ENCODE results near the gene ALK. TPM values are rescaled to one million over a fixed set of nuclear protein-coding genes. Genes with fewer than 3 reads are reported as not detected.

Gene ALK
- total and polyA plus RNA-seq, 2 donors = 0.19 to 0.21 TPM

DNA sequence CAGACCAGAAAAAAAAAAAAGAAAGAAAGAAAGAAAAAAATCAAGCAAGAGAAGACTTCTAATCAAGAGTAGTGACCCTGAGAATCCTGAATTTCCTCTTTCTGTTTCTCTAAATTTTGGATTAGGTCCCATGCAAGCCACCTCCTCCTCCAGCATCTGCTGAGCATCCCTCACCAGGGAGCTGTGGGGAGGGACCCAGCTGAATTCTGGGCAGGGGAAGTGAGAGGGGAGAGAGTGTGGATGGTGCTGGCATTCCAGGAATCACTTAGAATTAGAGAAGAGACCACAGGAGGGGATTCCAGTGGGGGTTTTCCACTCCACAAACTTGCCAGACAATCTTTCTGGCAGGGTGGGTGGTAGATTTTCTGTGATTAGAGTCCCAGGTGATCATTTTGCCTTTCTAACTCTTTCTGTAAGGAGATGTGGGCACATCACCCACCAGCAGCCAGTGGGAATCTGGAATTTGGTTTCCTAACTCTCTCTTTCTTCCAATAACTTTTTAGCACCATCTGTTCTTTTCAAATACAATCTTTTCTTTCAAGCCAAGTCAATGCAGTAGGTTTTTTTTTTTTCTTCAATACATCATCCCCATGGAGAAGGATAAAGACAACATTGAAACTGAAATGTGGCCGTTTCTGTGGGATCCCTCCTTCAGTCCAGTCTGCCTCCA is 526.9 kb downstream of the ALK start:
- Histone ChIP-seq H3K9me3 (ENCODE audit: control insufficient read depth in 2 of 2, insufficient read depth in 1 of 2, low read length in 1 of 2) (no peaks in the 10 kb centered on the region), H3K4me3 (ENCODE audit: low read length in 2 of 2) (no peak overlapping the region), H3K27ac (ENCODE audit: low read depth in 1 of 2, low read length in 1 of 2) (no peak overlapping the region), H3K4me1 (ENCODE audit: control insufficient read depth in 2 of 2, insufficient read depth in 2 of 2, low read length in 2 of 2) (peaks cover 0 to 3% of the 10 kb centered on the region in 2 donors), H3K27me3 (ENCODE audit: control insufficient read depth in 2 of 2, insufficient read depth in 1 of 2, low read length in 1 of 2) (no peaks in the 10 kb centered on the region), H3K36me3 (ENCODE audit: control insufficient read depth in 2 of 2, insufficient read depth in 2 of 2, low read length in 1 of 2) (no peaks in the 10 kb centered on the region)
- no peak for DNase-seq (ENCODE audit: low read depth in 6 of 9, low spot score in 9 of 9)
- 74% methylated on average over 1 of the region's 1 CpG for WGBS

DNA sequence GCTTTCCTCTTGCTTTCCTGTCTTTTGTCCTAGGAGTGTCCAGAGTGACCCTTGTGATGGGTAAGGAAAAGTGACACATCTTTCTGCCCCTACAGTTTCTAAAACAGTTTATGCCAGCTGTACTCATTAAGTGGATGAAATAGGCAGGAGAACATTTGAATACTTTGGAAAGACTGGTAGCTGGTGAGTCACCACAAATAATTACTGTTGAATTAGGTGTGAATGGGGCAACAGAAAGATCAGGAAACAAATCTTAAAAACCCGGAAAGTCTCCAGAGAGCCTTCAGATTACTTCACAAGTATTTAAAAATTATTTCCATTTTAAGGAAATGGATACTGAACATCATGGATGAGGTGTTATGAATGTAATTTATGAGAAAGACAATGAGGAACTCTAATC is 527.7 kb downstream of the ALK start:
- Histone ChIP-seq H3K27ac (ENCODE audit: low read depth in 1 of 2, low read length in 1 of 2) (no peak overlapping the region), H3K9me3 (ENCODE audit: control insufficient read depth in 2 of 2, insufficient read depth in 1 of 2, low read length in 1 of 2) (no peaks in the 10 kb centered on the region), H3K36me3 (ENCODE audit: control insufficient read depth in 2 of 2, insufficient read depth in 2 of 2, low read length in 1 of 2) (no peaks in the 10 kb centered on the region)

DNA sequence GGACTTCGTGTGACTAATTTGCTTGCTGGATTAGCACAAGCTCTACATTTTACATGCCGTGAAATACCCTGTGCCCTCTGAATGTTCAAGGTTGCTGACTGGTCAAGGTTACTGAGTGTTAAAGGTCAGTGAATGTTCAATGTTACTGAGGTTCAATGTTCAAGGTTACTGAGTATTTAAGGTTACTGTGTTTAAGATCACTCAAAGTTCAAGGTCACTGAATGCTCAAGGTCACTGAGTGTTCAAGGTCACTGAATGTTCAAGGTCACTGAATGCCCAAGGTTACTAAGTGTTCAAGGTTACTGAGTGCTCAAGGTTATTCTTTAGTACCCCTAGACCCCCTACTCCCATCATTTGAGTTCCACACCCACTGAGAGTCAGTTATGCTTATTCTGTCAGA is 528.6 kb downstream of the ALK start:
- no peak overlapping the region for H3K27ac ChIP-seq (ENCODE audit: low read depth in 1 of 2, low read length in 1 of 2)
- H3K36me3 ChIP-seq (ENCODE audit: control insufficient read depth in 2 of 2, insufficient read depth in 2 of 2, low read length in 1 of 2) = no peaks in the 10 kb centered on the region
- DNase-seq (ENCODE audit: low read depth in 6 of 9, low spot score in 9 of 9) = no peak
- peaks cover 0 to 3% of the 10 kb centered on the region in 2 donors for H3K4me1 ChIP-seq (ENCODE audit: control insufficient read depth in 2 of 2, insufficient read depth in 2 of 2, low read length in 2 of 2)
- H3K9me3 ChIP-seq (ENCODE audit: control insufficient read depth in 2 of 2, insufficient read depth in 1 of 2, low read length in 1 of 2) = no peaks in the 10 kb centered on the region
- no peaks in the 10 kb centered on the region for H3K27me3 ChIP-seq (ENCODE audit: control insufficient read depth in 2 of 2, insufficient read depth in 1 of 2, low read length in 1 of 2)
- WGBS = 97% methylated on average over 2 of the region's 2 CpGs
- H3K4me3 ChIP-seq (ENCODE audit: low read length in 2 of 2) = no peak overlapping the region

More for the DNA sequence above, 527.7 kb downstream of the ALK start:
- no peak for DNase-seq (ENCODE audit: low read depth in 6 of 9, low spot score in 9 of 9)
- Histone ChIP-seq H3K27me3 (ENCODE audit: control insufficient read depth in 2 of 2, insufficient read depth in 1 of 2, low read length in 1 of 2) (no peaks in the 10 kb centered on the region), H3K4me1 (ENCODE audit: control insufficient read depth in 2 of 2, insufficient read depth in 2 of 2, low read length in 2 of 2) (peaks cover 0 to 3% of the 10 kb centered on the region in 2 donors), H3K4me3 (ENCODE audit: low read length in 2 of 2) (no peak overlapping the region)
- WGBS = 90% methylated on average over 1 of the region's 1 CpG

DNA sequence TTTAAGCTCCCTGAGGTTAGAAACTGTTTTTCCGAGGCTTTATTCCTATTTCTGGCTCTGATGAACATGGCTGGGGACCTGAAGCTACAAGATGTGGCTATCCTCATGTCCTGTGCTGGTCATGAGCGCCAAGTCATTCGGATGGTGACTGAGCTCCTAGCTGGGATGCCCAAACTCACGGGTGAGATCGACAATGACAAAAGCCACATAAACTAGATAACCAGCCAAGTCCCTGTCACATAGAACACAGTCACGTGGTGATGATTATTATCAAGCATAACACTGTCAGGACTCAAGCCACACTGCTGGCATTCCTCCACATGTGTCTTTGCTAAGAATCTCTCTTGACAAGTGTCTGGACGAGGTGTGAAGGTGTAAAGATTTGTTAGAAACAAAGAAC is 531.2 kb downstream of the ALK start:
- Histone ChIP-seq H3K4me3 (ENCODE audit: low read length in 2 of 2) (no peak overlapping the region), H3K36me3 (ENCODE audit: control insufficient read depth in 2 of 2, insufficient read depth in 2 of 2, low read length in 1 of 2) (no peaks in the 10 kb centered on the region), H3K4me1 (ENCODE audit: control insufficient read depth in 2 of 2, insufficient read depth in 2 of 2, low read length in 2 of 2) (peaks cover 0 to 3% of the 10 kb centered on the region in 2 donors), H3K27ac (ENCODE audit: low read depth in 1 of 2, low read length in 1 of 2) (no peak overlapping the region), H3K27me3 (ENCODE audit: control insufficient read depth in 2 of 2, insufficient read depth in 1 of 2, low read length in 1 of 2) (no peaks in the 10 kb centered on the region), H3K9me3 (ENCODE audit: control insufficient read depth in 2 of 2, insufficient read depth in 1 of 2, low read length in 1 of 2) (no peaks in the 10 kb centered on the region)
- 87% methylated on average over 7 of the region's 7 CpGs for WGBS
- no peak for DNase-seq (ENCODE audit: low read depth in 6 of 9, low spot score in 9 of 9)

DNA sequence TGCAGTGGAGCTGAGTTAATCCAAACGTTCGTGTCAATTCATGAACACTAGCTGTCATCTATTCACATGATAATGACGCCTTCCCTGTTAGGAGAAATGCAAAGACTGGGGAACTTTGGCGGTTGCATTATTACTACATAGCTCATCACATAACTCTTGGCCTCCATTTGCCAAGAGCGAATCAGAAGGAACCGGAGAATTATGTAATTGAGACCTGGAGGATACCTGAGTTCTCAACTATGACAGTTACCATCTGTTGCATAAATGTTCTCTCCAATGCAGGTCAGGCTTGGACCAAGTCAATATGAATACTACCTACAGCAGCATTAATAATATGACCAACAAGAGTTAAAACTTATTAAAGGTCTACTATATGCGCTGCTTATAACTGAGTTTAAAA is 531.7 kb downstream of the ALK start:
- no peaks in the 10 kb centered on the region for H3K4me1 ChIP-seq (ENCODE audit: control insufficient read depth in 2 of 2, insufficient read depth in 2 of 2, low read length in 2 of 2)
- whole genome bisulfite sequencing = 96% methylated on average over 7 of the region's 7 CpGs
- H3K27me3 ChIP-seq (ENCODE audit: control insufficient read depth in 2 of 2, insufficient read depth in 1 of 2, low read length in 1 of 2) = no peaks in the 10 kb centered on the region
- no peaks in the 10 kb centered on the region for H3K36me3 ChIP-seq (ENCODE audit: control insufficient read depth in 2 of 2, insufficient read depth in 2 of 2, low read length in 1 of 2)
- no peak for DNase-seq (ENCODE audit: low read depth in 6 of 9, low spot score in 9 of 9)
- no peak overlapping the region for H3K27ac ChIP-seq (ENCODE audit: low read depth in 1 of 2, low read length in 1 of 2)
- no peaks in the 10 kb centered on the region for H3K9me3 ChIP-seq (ENCODE audit: control insufficient read depth in 2 of 2, insufficient read depth in 1 of 2, low read length in 1 of 2)
- H3K4me3 ChIP-seq (ENCODE audit: low read length in 2 of 2) = no peak overlapping the region

DNA sequence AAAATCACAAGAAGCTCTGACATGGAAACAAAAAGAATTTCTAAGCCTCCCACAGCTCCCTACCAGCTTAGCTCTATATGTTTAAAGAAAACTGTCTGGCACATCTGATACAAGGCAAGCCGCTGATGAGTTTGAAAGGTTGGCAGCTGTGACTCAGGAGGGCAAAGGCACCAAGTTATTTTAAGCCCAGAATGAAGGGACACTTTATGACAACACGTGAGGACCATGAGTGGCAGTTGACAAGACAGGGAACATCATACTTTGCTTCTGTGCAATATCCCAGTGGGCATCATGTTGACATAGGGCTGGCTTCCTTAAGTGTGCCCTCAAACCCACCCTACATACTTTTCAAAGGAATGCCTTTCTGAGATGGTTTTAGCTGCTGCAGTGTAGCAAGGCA is 533.3 kb downstream of the ALK start:
- H3K9me3 ChIP-seq (ENCODE audit: control insufficient read depth in 2 of 2, insufficient read depth in 1 of 2, low read length in 1 of 2) = no peaks in the 10 kb centered on the region
- DNase-seq (ENCODE audit: low read depth in 6 of 9, low spot score in 9 of 9) = no peak
- no peaks in the 10 kb centered on the region for H3K4me1 ChIP-seq (ENCODE audit: control insufficient read depth in 2 of 2, insufficient read depth in 2 of 2, low read length in 2 of 2)
- H3K4me3 ChIP-seq (ENCODE audit: low read length in 2 of 2) = no peak overlapping the region
- no peaks in the 10 kb centered on the region for H3K36me3 ChIP-seq (ENCODE audit: control insufficient read depth in 2 of 2, insufficient read depth in 2 of 2, low read length in 1 of 2)
- H3K27ac ChIP-seq (ENCODE audit: low read depth in 1 of 2, low read length in 1 of 2) = no peak overlapping the region
- no peaks in the 10 kb centered on the region for H3K27me3 ChIP-seq (ENCODE audit: control insufficient read depth in 2 of 2, insufficient read depth in 1 of 2, low read length in 1 of 2)
- whole genome bisulfite sequencing = 91% methylated on average over 2 of the region's 2 CpGs

DNA sequence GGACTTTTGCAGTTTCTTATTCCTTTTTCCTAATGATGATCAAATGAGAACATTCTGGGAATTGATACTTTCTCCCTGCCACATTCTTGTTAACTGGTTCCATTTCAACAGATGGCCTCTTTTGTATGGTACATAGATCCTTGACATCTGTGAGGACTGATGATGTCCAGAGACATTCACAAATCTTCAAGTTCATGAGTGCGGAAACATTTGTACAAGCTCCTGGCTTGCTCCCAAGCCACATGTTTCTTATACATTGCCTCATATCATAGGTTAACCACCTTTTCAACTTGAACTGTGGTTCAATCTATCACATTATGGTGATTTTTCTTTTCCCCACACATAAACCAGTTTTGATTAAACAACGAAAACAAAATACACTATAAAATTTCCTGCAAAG is 538.9 kb downstream of the ALK start:
- no peak overlapping the region for H3K4me3 ChIP-seq (ENCODE audit: low read length in 2 of 2)
- no peaks in the 10 kb centered on the region for H3K36me3 ChIP-seq (ENCODE audit: control insufficient read depth in 2 of 2, insufficient read depth in 2 of 2, low read length in 1 of 2)
- H3K9me3 ChIP-seq (ENCODE audit: control insufficient read depth in 2 of 2, insufficient read depth in 1 of 2, low read length in 1 of 2) = no peaks in the 10 kb centered on the region
- H3K27ac ChIP-seq (ENCODE audit: low read depth in 1 of 2, low read length in 1 of 2) = no peak overlapping the region
- H3K27me3 ChIP-seq (ENCODE audit: control insufficient read depth in 2 of 2, insufficient read depth in 1 of 2, low read length in 1 of 2) = no peaks in the 10 kb centered on the region
- 87% methylated on average over 2 of the region's 2 CpGs for WGBS
- DNase-seq (ENCODE audit: low read depth in 6 of 9, low spot score in 9 of 9) = no peak
- H3K4me1 ChIP-seq (ENCODE audit: control insufficient read depth in 2 of 2, insufficient read depth in 2 of 2, low read length in 2 of 2) = no peaks in the 10 kb centered on the region

DNA sequence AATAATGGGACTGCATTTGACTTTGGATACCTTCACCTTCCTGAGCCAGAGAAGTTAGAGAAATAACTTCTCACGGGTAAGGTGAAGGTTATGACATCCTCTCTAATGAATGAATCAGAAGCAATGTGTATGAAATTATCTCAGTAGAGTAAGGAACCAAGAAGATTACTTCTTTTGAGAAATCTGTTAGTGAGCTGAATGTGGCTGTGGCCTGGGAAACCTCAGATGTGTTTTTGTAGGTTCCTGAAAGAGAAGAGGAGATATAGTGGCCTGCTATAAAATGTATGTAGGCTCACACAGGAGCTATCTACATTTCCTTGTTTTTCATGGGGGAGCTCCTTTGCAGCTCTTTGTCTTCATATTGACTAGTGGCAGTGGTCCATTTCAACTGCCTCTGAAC is 543.6 kb downstream of the ALK start:
- no peaks in the 10 kb centered on the region for H3K36me3 ChIP-seq (ENCODE audit: control insufficient read depth in 2 of 2, insufficient read depth in 2 of 2, low read length in 1 of 2)
- H3K27me3 ChIP-seq (ENCODE audit: control insufficient read depth in 2 of 2, insufficient read depth in 1 of 2, low read length in 1 of 2) = no peaks in the 10 kb centered on the region
- no peaks in the 10 kb centered on the region for H3K9me3 ChIP-seq (ENCODE audit: control insufficient read depth in 2 of 2, insufficient read depth in 1 of 2, low read length in 1 of 2)
- no peak for DNase-seq (ENCODE audit: low read depth in 6 of 9, low spot score in 9 of 9)
- 86% methylated on average over 1 of the region's 1 CpG for whole genome bisulfite sequencing
- H3K4me1 ChIP-seq (ENCODE audit: control insufficient read depth in 2 of 2, insufficient read depth in 2 of 2, low read length in 2 of 2) = no peaks in the 10 kb centered on the region
- H3K27ac ChIP-seq (ENCODE audit: low read depth in 1 of 2, low read length in 1 of 2) = no peak overlapping the region
- H3K4me3 ChIP-seq (ENCODE audit: low read length in 2 of 2) = no peak overlapping the region

DNA sequence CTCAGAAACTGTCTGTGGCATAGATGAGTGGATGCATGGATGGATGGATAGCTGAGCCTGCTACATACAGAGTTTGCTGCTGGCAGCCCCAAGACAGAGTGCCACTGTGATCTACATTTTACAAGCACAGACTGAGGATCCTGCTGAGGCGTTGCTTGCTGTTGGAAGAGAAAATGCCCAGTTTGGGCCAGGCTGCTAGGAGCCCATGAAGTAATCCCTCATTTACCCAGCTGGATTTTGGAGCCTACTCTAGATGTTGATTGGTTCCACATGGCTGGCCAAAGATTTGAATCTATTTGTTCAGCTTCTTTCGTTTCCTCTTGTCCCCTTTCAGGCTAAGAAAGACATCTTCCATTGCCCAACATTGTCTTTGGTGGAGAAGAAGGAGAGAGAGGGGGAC is 544.8 kb downstream of the ALK start:
- no peak for DNase-seq (ENCODE audit: low read depth in 6 of 9, low spot score in 9 of 9)
- no peaks in the 10 kb centered on the region for H3K4me1 ChIP-seq (ENCODE audit: control insufficient read depth in 2 of 2, insufficient read depth in 2 of 2, low read length in 2 of 2)
- 94% methylated on average over 2 of the region's 2 CpGs for WGBS
- no peaks in the 10 kb centered on the region for H3K36me3 ChIP-seq (ENCODE audit: control insufficient read depth in 2 of 2, insufficient read depth in 2 of 2, low read length in 1 of 2)
- H3K27ac ChIP-seq (ENCODE audit: low read depth in 1 of 2, low read length in 1 of 2) = no peak overlapping the region
- no peaks in the 10 kb centered on the region for H3K9me3 ChIP-seq (ENCODE audit: control insufficient read depth in 2 of 2, insufficient read depth in 1 of 2, low read length in 1 of 2)
- no peaks in the 10 kb centered on the region for H3K27me3 ChIP-seq (ENCODE audit: control insufficient read depth in 2 of 2, insufficient read depth in 1 of 2, low read length in 1 of 2)
- no peak overlapping the region for H3K4me3 ChIP-seq (ENCODE audit: low read length in 2 of 2)
